HG03378 (cell line): ENCODE results near the gene GSTO2.

ENCODE experiments used
- ATAC-seq: cut with Tn5 transposase; IDR thresholded peaks from one replicate; pipeline ENCODE4 v1.9.1; 2021; ENCODE audit warnings: mild to moderate bottlenecking, moderate library complexity; ENCODE audit not compliant: unreplicated experiment

The GSTO2 gene

GRCh38 chr10:104279550-104280259, 10.7 kb downstream of the GSTO2 start:
- no peak for ATAC-seq

- ATAC-seq, result no peak
Observed at GRCh38 chr10:104281694-104282093, 12.7 kb downstream of the GSTO2 start.

GRCh38 chr10:104284846-104285245, 15.9 kb downstream of the GSTO2 start:
- ATAC-seq, result no peak

- ATAC-seq, result no peak
Observed at GRCh38 chr10:104286939-104287338, 18.0 kb downstream of the GSTO2 start.

GRCh38 chr10:104288355-104288754, 19.4 kb downstream of the GSTO2 start:
- no peak for ATAC-seq

- ATAC-seq, result peak; percentile 94
Observed at GRCh38 chr10:104291439-104291951, 22.5 kb downstream of the GSTO2 start.

GRCh38 chr10:104293011-104293410, 24.0 kb downstream of the GSTO2 start:
- ATAC-seq, result no peak

GRCh38 chr10:104293781-104294321, 24.9 kb downstream of the GSTO2 start:
- ATAC-seq, result no peak

- ATAC-seq, result no peak
Observed at GRCh38 chr10:104296687-104297436, 27.9 kb downstream of the GSTO2 start.

- no peak for ATAC-seq
Observed at GRCh38 chr10:104297697-104298660, 29.0 kb downstream of the GSTO2 start.

- no peak for ATAC-seq
Observed at GRCh38 chr10:104299031-104299904, 30.3 kb downstream of the GSTO2 start.

GRCh38 chr10:104300002-104300735, 31.2 kb downstream of the GSTO2 start:
- ATAC-seq, result no peak

- no peak for ATAC-seq
Observed at GRCh38 chr10:104300736-104301292, 31.8 kb downstream of the GSTO2 start.

GRCh38 chr10:104301907-104302690, 33.1 kb downstream of the GSTO2 start:
- no peak for ATAC-seq

GRCh38 chr10:104303594-104304355, 34.8 kb downstream of the GSTO2 start:
- no peak for ATAC-seq

- no peak for ATAC-seq
Observed at GRCh38 chr10:104304356-104304745, 35.4 kb downstream of the GSTO2 start.

- no peak for ATAC-seq
Observed at GRCh38 chr10:104304927-104305326, 35.9 kb downstream of the GSTO2 start.
